Measurements from ENCODE around the gene POU2AF1. TPM values are rescaled to one million over a fixed set of nuclear protein-coding genes. Genes with fewer than 3 reads are reported as not detected.

Gene POU2AF1
- total and polyA plus RNA-seq, 4 donors: 2.0 to 6.9 (median 4.5) TPM

DNA sequence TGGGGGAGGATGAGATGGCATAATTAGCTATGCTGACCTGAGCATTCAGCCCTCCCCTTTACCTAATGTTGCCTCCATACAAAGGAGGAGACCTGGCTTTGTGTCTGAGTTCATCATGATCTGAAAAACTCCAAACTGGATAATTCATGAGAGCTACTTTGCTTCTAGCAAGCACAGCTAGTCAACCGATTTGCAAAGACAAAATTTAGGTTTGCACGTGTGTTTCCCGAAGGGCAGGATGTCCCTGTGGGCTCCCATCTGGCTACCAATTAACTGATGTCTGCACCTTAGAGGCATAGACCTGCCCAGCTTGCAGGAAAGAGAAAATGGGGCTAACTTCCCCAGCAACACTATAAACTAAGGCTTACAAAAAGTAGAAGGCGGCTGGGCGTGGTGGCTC is 42.2 kb upstream of the POU2AF1 start:
- Histone ChIP-seq H3K27ac (ENCODE audit: low read depth in 1 of 2, low read length in 1 of 2) (no peak overlapping the region), H3K36me3 (ENCODE audit: control insufficient read depth in 4 of 4, insufficient read depth in 4 of 4, low read length in 4 of 4) (no peaks in the 10 kb centered on the region), H3K4me1 (ENCODE audit: control insufficient read depth in 5 of 5, insufficient read depth in 5 of 5, low read length in 5 of 5) (peaks cover 0 to 18% (median 11%) of the 10 kb centered on the region in 5 donors), H3K9ac (ENCODE audit: insufficient read depth in 1 of 2, low read length in 2 of 2) (no peak overlapping the region), H3K9me3 (ENCODE audit: control insufficient read depth in 4 of 4, insufficient read depth in 3 of 4, low read length in 3 of 4) (no peaks in the 10 kb centered on the region), H3K4me3 (no peak overlapping the region), H3K27me3 (ENCODE audit: control insufficient read depth in 3 of 3, insufficient read depth in 3 of 3, low read length in 2 of 3) (no peaks in the 10 kb centered on the region)
- 96 to 97% methylated on average over 5 of the region's 5 CpGs for WGBS, 2 donors
- DNase-seq (no peak), ATAC-seq (ENCODE audit: insufficient read depth, low FRiP score) (no peak)
- TF ChIP-seq, protein P1, sequence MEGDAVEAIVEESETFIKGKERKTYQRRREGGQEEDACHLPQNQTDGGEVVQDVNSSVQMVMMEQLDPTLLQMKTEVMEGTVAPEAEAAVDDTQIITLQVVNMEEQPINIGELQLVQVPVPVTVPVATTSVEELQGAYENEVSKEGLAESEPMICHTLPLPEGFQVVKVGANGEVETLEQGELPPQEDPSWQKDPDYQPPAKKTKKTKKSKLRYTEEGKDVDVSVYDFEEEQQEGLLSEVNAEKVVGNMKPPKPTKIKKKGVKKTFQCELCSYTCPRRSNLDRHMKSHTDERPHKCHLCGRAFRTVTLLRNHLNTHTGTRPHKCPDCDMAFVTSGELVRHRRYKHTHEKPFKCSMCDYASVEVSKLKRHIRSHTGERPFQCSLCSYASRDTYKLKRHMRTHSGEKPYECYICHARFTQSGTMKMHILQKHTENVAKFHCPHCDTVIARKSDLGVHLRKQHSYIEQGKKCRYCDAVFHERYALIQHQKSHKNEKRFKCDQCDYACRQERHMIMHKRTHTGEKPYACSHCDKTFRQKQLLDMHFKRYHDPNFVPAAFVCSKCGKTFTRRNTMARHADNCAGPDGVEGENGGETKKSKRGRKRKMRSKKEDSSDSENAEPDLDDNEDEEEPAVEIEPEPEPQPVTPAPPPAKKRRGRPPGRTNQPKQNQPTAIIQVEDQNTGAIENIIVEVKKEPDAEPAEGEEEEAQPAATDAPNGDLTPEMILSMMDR (IDR thresholded peaks at IDR 0.05; ENCODE audit: control extremely low read depth, extremely low read depth): no peak

DNA sequence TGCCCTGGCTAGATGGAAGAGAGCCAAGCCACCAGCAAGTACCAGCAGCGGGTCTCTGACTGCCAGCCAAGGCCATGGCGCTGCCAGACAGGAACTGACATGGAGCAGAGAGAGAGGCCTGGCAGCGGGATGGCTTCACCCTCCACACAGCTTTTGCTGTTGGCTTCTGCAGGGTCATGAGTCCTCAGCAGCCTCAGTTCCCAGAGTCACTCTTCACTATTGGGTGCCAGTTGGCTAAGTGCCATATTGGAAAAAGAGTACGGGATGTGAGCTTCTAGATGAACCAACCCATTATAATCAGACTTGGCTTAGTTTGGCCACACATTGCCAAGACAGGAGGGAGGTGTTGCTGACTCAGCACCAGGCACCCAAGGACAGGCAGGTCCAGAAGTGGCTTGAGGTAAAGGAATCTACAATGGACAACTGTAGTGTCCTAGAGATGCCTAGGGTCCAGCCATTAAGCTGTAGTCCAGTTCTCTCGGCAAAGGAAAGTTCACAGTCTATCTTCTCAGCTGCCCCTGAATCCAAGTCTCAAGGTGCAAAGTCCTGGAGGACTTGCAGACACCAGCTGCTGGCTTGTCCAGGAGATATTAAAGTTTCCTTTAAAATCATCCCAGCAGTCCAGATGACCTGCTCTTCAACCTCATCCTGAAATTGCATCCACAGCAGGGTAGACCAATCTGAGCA is 40.7 kb upstream of the POU2AF1 start:
- 65% methylated on average over 5 of the region's 5 CpGs for WGBS, 2 donors
- Histone ChIP-seq H3K27me3 (ENCODE audit: control insufficient read depth in 3 of 3, insufficient read depth in 3 of 3, low read length in 2 of 3) (no peaks in the 10 kb centered on the region), H3K9me3 (ENCODE audit: control insufficient read depth in 4 of 4, insufficient read depth in 3 of 4, low read length in 3 of 4) (no peaks in the 10 kb centered on the region), H3K27ac (ENCODE audit: low read depth in 1 of 2, low read length in 1 of 2) (no peak overlapping the region), H3K36me3 (ENCODE audit: control insufficient read depth in 4 of 4, insufficient read depth in 4 of 4, low read length in 4 of 4) (no peaks in the 10 kb centered on the region), H3K4me1 (ENCODE audit: control insufficient read depth in 5 of 5, insufficient read depth in 5 of 5, low read length in 5 of 5) (peaks cover 0 to 18% (median 11%) of the 10 kb centered on the region in 5 donors), H3K4me3 (no peak overlapping the region), H3K9ac (ENCODE audit: insufficient read depth in 1 of 2, low read length in 2 of 2) (no peak overlapping the region)
- DNase-seq (no peak), ATAC-seq (ENCODE audit: insufficient read depth, low FRiP score) (no peak)
- TF ChIP-seq, protein P1 (IDR thresholded peaks at IDR 0.05; ENCODE audit: control extremely low read depth, extremely low read depth): no peak

DNA sequence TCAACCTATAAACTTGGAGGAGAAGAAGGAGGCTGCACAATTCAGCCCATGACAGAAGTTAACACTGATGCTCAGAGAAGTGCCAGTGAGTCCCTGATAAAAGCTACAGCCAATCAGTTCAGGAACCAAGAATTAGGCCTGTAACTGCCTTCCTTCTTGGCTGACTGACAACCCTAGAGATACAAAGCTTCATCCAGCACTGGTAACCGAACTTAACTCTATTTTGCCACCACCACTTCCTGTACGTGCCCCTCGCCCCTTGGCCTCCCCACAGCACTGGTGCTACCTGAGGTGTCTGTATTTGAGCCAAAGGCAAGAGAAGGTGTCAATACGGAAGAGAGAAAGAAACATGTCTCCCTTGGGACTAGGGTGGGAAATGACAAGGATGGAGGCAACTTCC is 40.1 kb upstream of the POU2AF1 start:
- TF ChIP-seq, protein P1 (IDR thresholded peaks at IDR 0.05; ENCODE audit: control extremely low read depth, extremely low read depth): no peak
- no peaks in the 10 kb centered on the region for H3K36me3 ChIP-seq (ENCODE audit: control insufficient read depth in 4 of 4, insufficient read depth in 4 of 4, low read length in 4 of 4)
- no peak overlapping the region for H3K27ac ChIP-seq (ENCODE audit: low read depth in 1 of 2, low read length in 1 of 2)
- H3K27me3 ChIP-seq (ENCODE audit: control insufficient read depth in 3 of 3, insufficient read depth in 3 of 3, low read length in 2 of 3): no peaks in the 10 kb centered on the region
- no peak overlapping the region for H3K9ac ChIP-seq (ENCODE audit: insufficient read depth in 1 of 2, low read length in 2 of 2)
- H3K4me3 ChIP-seq: no peak overlapping the region
- DNase-seq: no peak
- no peaks in the 10 kb centered on the region for H3K9me3 ChIP-seq (ENCODE audit: control insufficient read depth in 4 of 4, insufficient read depth in 3 of 4, low read length in 3 of 4)
- H3K4me1 ChIP-seq (ENCODE audit: control insufficient read depth in 5 of 5, insufficient read depth in 5 of 5, low read length in 5 of 5): peaks cover 0 to 18% (median 11%) of the 10 kb centered on the region in 5 donors
- 80 to 83% methylated on average over 4 of the region's 4 CpGs for WGBS, 2 donors
- ATAC-seq (ENCODE audit: insufficient read depth, low FRiP score): no peak

DNA sequence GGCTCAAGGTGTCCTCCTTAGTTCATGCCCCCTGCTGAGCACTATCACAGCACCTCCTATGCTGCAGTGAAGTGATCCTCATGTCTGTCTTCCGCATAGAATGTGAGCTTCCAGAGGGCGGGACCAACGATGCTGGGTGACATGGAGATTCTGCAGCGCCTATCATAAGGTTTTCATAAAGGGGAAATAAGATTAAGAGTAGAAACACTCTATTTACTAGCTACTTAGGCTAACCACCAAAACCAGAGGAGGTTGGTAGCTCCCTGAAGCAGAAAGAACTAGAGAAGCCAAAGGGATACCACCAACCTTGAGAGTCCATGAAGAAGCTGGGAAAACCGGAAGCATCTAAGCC is 39.3 kb upstream of the POU2AF1 start:
- Histone ChIP-seq H3K4me1 (ENCODE audit: control insufficient read depth in 5 of 5, insufficient read depth in 5 of 5, low read length in 5 of 5) (peaks cover 0 to 18% (median 11%) of the 10 kb centered on the region in 5 donors), H3K36me3 (ENCODE audit: control insufficient read depth in 4 of 4, insufficient read depth in 4 of 4, low read length in 4 of 4) (no peaks in the 10 kb centered on the region), H3K27ac (ENCODE audit: low read depth in 1 of 2, low read length in 1 of 2) (no peak overlapping the region), H3K9me3 (ENCODE audit: control insufficient read depth in 4 of 4, insufficient read depth in 3 of 4, low read length in 3 of 4) (no peaks in the 10 kb centered on the region), H3K27me3 (ENCODE audit: control insufficient read depth in 3 of 3, insufficient read depth in 3 of 3, low read length in 2 of 3) (no peaks in the 10 kb centered on the region), H3K9ac (ENCODE audit: insufficient read depth in 1 of 2, low read length in 2 of 2) (no peak overlapping the region), H3K4me3 (no peak overlapping the region)
- WGBS, 2 donors: 55% methylated on average over 5 of the region's 5 CpGs
- TF ChIP-seq, protein P1 (IDR thresholded peaks at IDR 0.05; ENCODE audit: control extremely low read depth, extremely low read depth): no peak
- no peak for DNase-seq
- no peak for ATAC-seq (ENCODE audit: insufficient read depth, low FRiP score)

Data from lung (tissue), 12 donors.